HuH-7.5 (cell line): ENCODE results near the gene VSTM4.

Source experiments
- DNase-seq: peaks from one replicate; pipeline ENCODE4 v3.0.0; 2011; ENCODE audit warnings: low spot score

VSTM4 gene

GRCh38 chr10:49141541-49142332 is 26.4 kb upstream of the VSTM4 start:
- DNase-seq = no peak

GRCh38 chr10:49140304-49141177 is 25.2 kb upstream of the VSTM4 start:
- DNase-seq = no peak

- no peak for DNase-seq
Observed at GRCh38 chr10:49139846-49140195, 24.5 kb upstream of the VSTM4 start.

- no peak for DNase-seq
Observed at GRCh38 chr10:49139028-49139845, 23.9 kb upstream of the VSTM4 start.

GRCh38 chr10:49138361-49138891 is 23.1 kb upstream of the VSTM4 start:
- no peak for DNase-seq

- no peak for DNase-seq
Observed at GRCh38 chr10:49136525-49136924, 21.2 kb upstream of the VSTM4 start.

GRCh38 chr10:49135575-49136313 is 20.4 kb upstream of the VSTM4 start:
- no peak for DNase-seq

- no peak for DNase-seq
Observed at GRCh38 chr10:49134327-49134726, 19.0 kb upstream of the VSTM4 start.

GRCh38 chr10:49133706-49134248 is 18.5 kb upstream of the VSTM4 start, which contains the start of gene FAM170B:
TSS of gene FAM170B (minus strand) at chr10:49134021. CDS start at chr10:49133918, 103 bp downstream.
- no peak for DNase-seq

- no peak for DNase-seq
Observed at GRCh38 chr10:49132362-49132737, 17.0 kb upstream of the VSTM4 start.

- no peak for DNase-seq
Observed at GRCh38 chr10:49131507-49132361, 16.4 kb upstream of the VSTM4 start.

GRCh38 chr10:49129376-49129775 is 14.1 kb upstream of the VSTM4 start:
- no peak for DNase-seq

- DNase-seq = no peak
Observed at GRCh38 chr10:49128854-49129253, 13.5 kb upstream of the VSTM4 start.

GRCh38 chr10:49123981-49124950 is 8.9 kb upstream of the VSTM4 start:
- DNase-seq = no peak

GRCh38 chr10:49120911-49121310 is 5.6 kb upstream of the VSTM4 start:
- DNase-seq = no peak

GRCh38 chr10:49119746-49120145 is 4.4 kb upstream of the VSTM4 start:
- DNase-seq = no peak

GRCh38 chr10:49118430-49119074 is 3.2 kb upstream of the VSTM4 start:
- DNase-seq = no peak

- DNase-seq = no peak
Observed at GRCh38 chr10:49117376-49118070, 2.2 kb upstream of the VSTM4 start.
